ENCODE data around the gene ZNF391. TPM values are rescaled to one million over a fixed set of nuclear protein-coding genes. Genes with fewer than 3 reads are reported as not detected.

Gene ZNF391
- total RNA-seq, 2 experiments from 2014 or later: not detected

- ChIA-PET POLR2A (no interaction called here), CTCF (ENCODE audit: unreplicated experiment) (no interaction called here)
- H3K4me3 ChIP-seq (ENCODE audit: low read depth, low read length, poor library complexity, severe bottlenecking): no peak overlapping the region
- no peaks in the 10 kb centered on the region; the same call in 1 of the 2 replicates for H3K9me3 ChIP-seq (ENCODE audit: low read length)
- DNase-seq (ENCODE audit: low spot score): no peak
- H3K4me1 ChIP-seq (ENCODE audit: insufficient read depth, low read length, poor library complexity, severe bottlenecking): no peaks in the 10 kb centered on the region
- H3K4me2 ChIP-seq (ENCODE audit: low read length): no peak overlapping the region
- intact Hi-C loops (cut with micrococcal nuclease; ENCODE audit: unreplicated experiment): no loop called here
- no peaks in the 10 kb centered on the region for H4K20me1 ChIP-seq (ENCODE audit: insufficient read depth, low read length)
- no peak overlapping the region for H2AFZ ChIP-seq (ENCODE audit: low read length)
- BruUV-seq (replicated peaks): no TSS peak
- H3K27ac ChIP-seq (ENCODE audit: low read depth, low read length, poor library complexity, severe bottlenecking): no peak overlapping the region
- no peak for TF ChIP-seq CTCF (conservative IDR thresholded peaks at IDR 0.05; ENCODE audit: low read length)
- TF ChIP-seq EZH2phosphoT487 (IDR thresholded peaks at IDR 0.05; ENCODE audit: borderline replicate concordance, low read depth, low read length): no peak
- H3K9me2 ChIP-seq (ENCODE audit: insufficient read depth, low read length): 0 out of 2 replicates have a peak, but pooled peaks cover 3% of the 10 kb centered on the region
- peaks cover 4% of the 10 kb centered on the region; the same call in 1 of the 2 replicates for H3K36me3 ChIP-seq (ENCODE audit: insufficient read depth, low read length)
- H3K79me2 ChIP-seq (ENCODE audit: insufficient read depth, low read depth, low read length): no peaks in the 10 kb centered on the region
Observed at GRCh38 chr6:27442932-27443331, 54.4 kb downstream of the ZNF391 start.

- CTCF ChIA-PET (ENCODE audit: unreplicated experiment): no interaction called here
- Histone ChIP-seq H3K36me3 (ENCODE audit: insufficient read depth, low read length) (peaks cover 60% of the 10 kb centered on the region), H3K9me2 (ENCODE audit: insufficient read depth, low read length) (no peaks in the 10 kb centered on the region), H2AFZ (ENCODE audit: low read length) (no peak overlapping the region), H3K79me2 (ENCODE audit: insufficient read depth, low read depth, low read length) (no peaks in the 10 kb centered on the region), H3K27ac (ENCODE audit: low read depth, low read length, poor library complexity, severe bottlenecking) (no peak overlapping the region), H4K20me1 (ENCODE audit: insufficient read depth, low read length) (no peaks in the 10 kb centered on the region), H3K4me3 (ENCODE audit: low read depth, low read length, poor library complexity, severe bottlenecking) (no peak overlapping the region), H3K4me1 (ENCODE audit: insufficient read depth, low read length, poor library complexity, severe bottlenecking) (no peaks in the 10 kb centered on the region), H3K4me2 (ENCODE audit: low read length) (no peak overlapping the region), H3K9me3 (ENCODE audit: low read length) (peaks cover 52% of the 10 kb centered on the region)
- no peak for DNase-seq (ENCODE audit: low spot score)
- no TSS peak for BruUV-seq (replicated peaks)
- no peak for TF ChIP-seq EZH2phosphoT487 (IDR thresholded peaks at IDR 0.05; ENCODE audit: borderline replicate concordance, low read depth, low read length)
- POLR2A ChIA-PET: interaction anchor here (0.6 kb wide), 1 partner anchor 974 kb away, joined by 3 read pairs; no protein-coding TSS in a partner anchor
- intact Hi-C loops (cut with micrococcal nuclease; ENCODE audit: unreplicated experiment): no loop called here
Observed at GRCh38 chr6:27448456-27448855, 59.9 kb downstream of the ZNF391 start.

GRCh38 chr6:27451660-27452390, 63.3 kb downstream of the ZNF391 start:
- peaks cover 93% of the 10 kb centered on the region for H3K36me3 ChIP-seq (ENCODE audit: insufficient read depth, low read length)
- H3K9me3 ChIP-seq (ENCODE audit: low read length): peaks cover 86% of the 10 kb centered on the region
- H3K4me1 ChIP-seq (ENCODE audit: insufficient read depth, low read length, poor library complexity, severe bottlenecking): no peaks in the 10 kb centered on the region
- H3K27ac ChIP-seq (ENCODE audit: low read depth, low read length, poor library complexity, severe bottlenecking): no peak overlapping the region
- H3K4me3 ChIP-seq (ENCODE audit: low read depth, low read length, poor library complexity, severe bottlenecking): no peak overlapping the region
- TF ChIP-seq EZH2phosphoT487 (IDR thresholded peaks at IDR 0.05; ENCODE audit: borderline replicate concordance, low read depth, low read length) (no peak), CTCF (conservative IDR thresholded peaks at IDR 0.05; ENCODE audit: low read length) (no peak)
- POLR2A ChIA-PET: no interaction called here
- intact Hi-C loops (cut with micrococcal nuclease; ENCODE audit: unreplicated experiment): no loop called here
- no TSS peak for BruUV-seq (replicated peaks)
- H3K9me2 ChIP-seq (ENCODE audit: insufficient read depth, low read length): no peaks in the 10 kb centered on the region
- no peak overlapping the region for H2AFZ ChIP-seq (ENCODE audit: low read length)
- DNase-seq (ENCODE audit: low spot score): no peak
- H4K20me1 ChIP-seq (ENCODE audit: insufficient read depth, low read length): no peaks in the 10 kb centered on the region
- CTCF ChIA-PET (ENCODE audit: unreplicated experiment): no interaction called here
- H3K4me2 ChIP-seq (ENCODE audit: low read length): no peak overlapping the region
- H3K79me2 ChIP-seq (ENCODE audit: insufficient read depth, low read depth, low read length): no peaks in the 10 kb centered on the region
